GM12875 (cell line): ENCODE data around the gene MED15.

Source experiments
- H3K4me3 ChIP-seq: one replicate; pipeline ENCODE4 v1.5.1; 2011; ENCODE audit warnings: low read depth, low read length, control low read depth
- TF ChIP-seq, protein P1 (sequence below): IDR thresholded peaks from 2 replicates; pipeline ENCODE4 v1.5.1; 2011; ENCODE audit warnings: low read depth, mild to moderate bottlenecking, control low read depth, inconsistent platforms, low read length, moderate library complexity, borderline replicate concordance; ENCODE audit not compliant: insufficient read depth

MED15 gene

DNA sequence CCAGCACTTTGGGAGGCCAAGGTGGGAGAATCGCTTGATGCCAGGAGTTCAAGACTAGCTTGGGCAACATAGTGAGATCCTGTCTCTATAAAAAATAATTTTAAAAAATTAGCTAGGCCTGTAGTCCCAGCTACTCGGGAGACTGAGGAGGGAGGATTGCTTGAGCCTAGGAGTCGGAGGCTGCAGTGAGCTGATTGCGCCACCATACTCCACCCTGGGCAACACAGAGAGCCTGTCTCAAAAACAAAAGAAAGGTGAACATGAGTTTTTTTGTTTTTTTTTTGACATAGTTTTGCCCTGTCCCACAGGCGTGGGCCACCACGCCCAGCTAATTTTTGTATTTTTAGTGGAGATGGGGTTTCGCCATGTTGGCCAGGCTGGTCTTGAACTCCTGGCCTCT, 17.6 kb downstream of the MED15 start:
- no peak overlapping the region for H3K4me3 ChIP-seq
- TF ChIP-seq, protein P1, sequence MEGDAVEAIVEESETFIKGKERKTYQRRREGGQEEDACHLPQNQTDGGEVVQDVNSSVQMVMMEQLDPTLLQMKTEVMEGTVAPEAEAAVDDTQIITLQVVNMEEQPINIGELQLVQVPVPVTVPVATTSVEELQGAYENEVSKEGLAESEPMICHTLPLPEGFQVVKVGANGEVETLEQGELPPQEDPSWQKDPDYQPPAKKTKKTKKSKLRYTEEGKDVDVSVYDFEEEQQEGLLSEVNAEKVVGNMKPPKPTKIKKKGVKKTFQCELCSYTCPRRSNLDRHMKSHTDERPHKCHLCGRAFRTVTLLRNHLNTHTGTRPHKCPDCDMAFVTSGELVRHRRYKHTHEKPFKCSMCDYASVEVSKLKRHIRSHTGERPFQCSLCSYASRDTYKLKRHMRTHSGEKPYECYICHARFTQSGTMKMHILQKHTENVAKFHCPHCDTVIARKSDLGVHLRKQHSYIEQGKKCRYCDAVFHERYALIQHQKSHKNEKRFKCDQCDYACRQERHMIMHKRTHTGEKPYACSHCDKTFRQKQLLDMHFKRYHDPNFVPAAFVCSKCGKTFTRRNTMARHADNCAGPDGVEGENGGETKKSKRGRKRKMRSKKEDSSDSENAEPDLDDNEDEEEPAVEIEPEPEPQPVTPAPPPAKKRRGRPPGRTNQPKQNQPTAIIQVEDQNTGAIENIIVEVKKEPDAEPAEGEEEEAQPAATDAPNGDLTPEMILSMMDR = no peak

DNA sequence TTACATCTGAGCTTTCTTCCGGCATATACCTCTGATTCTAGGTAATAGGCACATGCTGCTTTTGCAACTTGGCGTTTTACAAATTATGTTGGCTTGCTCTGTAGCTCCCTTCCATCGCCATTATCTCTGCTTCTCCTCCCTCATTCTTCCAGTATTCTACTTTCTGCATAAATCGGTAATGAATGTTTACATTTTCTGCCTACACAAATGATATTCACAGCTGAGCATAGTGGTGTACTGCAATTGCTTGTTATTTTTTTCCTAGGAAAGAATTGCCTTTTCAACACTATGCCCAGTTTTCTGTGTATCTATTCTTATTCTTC, 18.9 kb downstream of the MED15 start:
- TF ChIP-seq, protein P1 = no peak
- no peak overlapping the region for H3K4me3 ChIP-seq

DNA sequence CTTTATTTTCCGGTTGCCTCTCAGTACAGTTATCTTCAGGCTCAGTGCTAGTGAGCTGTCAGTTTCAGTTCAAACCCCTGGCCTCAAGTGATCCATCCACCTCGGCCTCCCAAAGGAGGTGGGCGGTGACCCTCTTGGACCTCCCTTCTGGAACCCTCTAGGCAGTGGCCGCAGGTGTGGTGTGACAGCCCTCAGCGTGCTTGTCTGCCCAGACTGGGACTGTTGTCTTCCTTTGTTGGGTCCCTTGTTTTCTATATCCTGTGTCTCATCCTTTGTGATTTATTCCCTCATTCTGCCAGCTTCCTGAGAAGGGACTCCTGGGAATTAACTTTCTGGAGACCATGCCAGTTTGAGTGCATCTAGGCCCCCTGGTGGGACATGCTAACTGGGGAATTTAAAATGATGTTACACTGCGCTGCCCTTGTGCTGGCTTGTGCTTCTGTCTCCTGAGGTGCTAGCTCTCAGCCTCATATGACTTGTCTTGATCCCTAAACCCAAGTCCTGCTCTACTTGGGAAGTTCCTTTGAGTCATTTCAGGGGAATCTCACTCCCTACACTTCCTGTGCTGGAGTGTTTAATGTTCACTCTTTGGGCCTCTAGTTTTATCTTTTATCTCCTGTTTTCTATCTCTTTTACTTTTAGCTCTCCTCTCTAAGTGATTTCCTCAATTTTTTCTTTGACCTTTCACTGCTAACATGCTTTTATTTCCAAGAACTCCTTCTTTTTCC, 19.4 kb downstream of the MED15 start:
- H3K4me3 ChIP-seq = no peak overlapping the region

DNA sequence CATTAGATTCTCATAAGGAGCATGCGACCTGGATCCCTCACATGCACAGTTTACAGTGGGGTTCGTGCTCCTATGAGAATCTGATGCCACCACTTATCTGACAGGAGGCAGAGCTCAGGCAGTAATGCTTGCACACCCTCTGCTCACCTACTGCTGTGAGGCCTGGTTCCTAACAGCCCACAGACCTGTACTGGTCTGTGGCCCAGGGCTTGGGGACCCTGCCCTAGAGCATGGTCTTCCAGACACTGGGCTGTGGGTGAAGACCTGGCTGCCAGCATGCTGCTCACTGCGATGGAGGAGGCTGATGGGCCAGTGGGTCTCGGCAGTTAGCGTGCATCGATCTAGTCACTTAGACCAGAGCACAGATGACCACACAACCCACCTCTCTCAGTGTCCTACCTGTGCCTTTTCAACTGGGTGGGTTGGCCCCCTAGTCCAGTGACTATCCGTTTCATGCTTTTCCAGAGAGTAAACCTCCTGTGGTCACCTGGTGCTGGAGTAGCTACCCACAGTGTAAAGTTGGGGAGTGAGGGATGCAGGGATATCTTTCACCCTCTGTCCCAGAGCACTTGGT, 21.1 kb downstream of the MED15 start:
- TF ChIP-seq, protein P1 = no peak
- no peak overlapping the region for H3K4me3 ChIP-seq

More for the DNA sequence above, 19.4 kb downstream of the MED15 start:
- TF ChIP-seq, protein P1 = no peak

DNA sequence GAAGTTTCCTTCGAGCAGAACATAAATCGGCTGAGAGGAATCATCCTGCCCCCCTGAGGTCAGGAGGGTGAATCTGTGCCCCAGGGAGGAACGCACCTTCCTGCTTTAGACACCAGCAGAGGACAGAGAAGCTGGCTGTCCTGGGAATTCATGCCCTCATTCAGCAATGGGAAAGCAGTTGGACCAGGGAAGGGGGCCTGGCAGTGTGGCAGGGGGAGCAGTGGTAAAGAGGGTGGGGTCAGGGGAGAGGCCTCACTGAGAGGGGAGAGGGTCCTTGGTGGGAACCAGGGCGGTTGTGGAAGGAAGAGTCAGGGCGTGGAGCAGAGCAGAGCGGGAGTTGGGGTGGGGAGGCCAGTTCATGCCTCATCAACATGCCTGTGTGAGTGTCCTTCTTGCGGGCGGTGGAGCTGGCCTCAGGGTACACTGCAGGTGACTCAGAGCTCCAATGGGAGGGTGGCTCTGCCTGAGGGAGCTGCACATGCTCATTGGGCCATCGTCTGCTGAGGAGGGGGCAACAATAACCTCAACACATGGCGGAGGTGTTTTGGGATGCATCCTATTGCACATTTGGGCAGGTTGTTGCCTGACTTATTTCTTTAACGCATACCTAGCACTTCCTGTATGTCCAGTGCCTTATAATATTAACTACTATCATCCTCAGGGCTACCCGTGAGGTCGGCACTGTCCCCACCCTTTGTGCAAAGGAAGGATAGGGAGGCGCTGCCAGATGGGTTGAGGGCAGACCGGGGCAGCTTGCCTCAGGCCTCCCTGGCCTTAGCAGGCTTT, 23.2 kb downstream of the MED15 start:
- TF ChIP-seq, protein P1 = no peak
- no peak overlapping the region for H3K4me3 ChIP-seq

DNA sequence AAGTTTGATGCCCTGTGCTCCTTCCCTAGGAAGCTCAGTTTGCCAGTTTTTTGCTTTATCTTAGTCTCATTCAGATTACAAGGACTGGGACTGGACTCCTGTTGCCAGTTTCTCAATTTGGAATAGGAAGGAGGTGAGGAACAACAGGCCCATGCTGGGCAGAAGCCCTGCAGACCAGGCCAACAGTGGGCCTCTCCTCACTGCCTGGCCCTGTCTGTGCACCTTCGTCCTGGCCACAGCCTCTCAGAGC, 23.7 kb downstream of the MED15 start:
- TF ChIP-seq, protein P1 = no peak

More for the DNA sequence above, 23.7 kb downstream of the MED15 start:
- H3K4me3 ChIP-seq = no peak overlapping the region
